Umbilical cord (tissue), 2 donors: ENCODE measurements around the gene PCDH15. TPM values are rescaled to one million over a fixed set of nuclear protein-coding genes. Genes with fewer than 3 reads are reported as not detected.

Experiments
- DNase-seq: peaks from one replicate; pipeline ENCODE4 v3.0.0-alpha.2; 2015; ENCODE audit warnings: low spot score
- total RNA-seq: library from RNA; depleted of rRNA; stranded (reverse); fragments of >200 nt; gene quantifications from one replicate; pipeline ENCODE4 v1.2.3, GENCODE V29; 2014; ENCODE audit warnings: low replicate concordance; ENCODE audit not compliant: insufficient read depth

PCDH15 gene
- total RNA-seq, 1 donor from 2014 or later = 15.9 TPM

DNA sequence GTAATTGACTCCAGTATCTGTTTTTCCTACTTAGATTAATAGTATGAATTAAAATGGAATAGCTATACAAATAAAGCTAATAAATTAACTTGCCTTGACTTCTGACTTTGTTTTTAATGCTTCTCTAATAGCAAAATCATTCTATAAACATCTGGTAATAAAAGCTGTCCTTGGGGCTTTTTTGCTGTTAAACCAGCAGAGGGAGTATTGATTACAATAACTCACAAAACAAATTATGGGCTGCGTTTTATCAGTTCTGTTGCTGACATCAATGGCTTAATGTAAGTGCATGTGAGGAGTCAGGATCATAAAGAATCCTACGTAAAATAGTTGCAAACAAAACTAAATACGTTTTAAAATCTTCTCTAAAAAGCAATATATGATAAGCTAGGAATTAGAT is 667.8 kb downstream of the PCDH15 start:
- DNase-seq = peak; percentile 5

- peak; percentile 48 for DNase-seq
Measured at GRCh38 chr10:54131833-54132232, 669.2 kb downstream of the PCDH15 start.

DNA sequence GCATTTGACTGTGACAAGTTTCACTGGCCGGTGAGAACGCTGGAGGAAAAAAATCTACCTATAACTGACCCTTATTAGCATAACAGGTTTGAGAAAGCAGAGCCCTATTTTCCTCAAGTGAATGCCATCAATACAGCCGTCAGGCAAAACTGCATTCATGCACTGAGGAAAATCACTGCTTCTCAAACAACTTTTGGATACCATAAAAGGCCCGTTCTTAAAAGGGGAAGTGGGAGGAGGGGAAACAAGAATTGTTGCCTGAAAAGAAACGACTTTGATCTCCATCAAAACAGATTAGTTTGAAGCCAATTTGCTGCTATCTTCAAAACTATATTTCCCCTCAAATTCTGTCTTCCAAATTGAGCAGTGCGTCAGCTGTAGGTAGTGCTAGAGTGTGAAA is 670.6 kb downstream of the PCDH15 start:
- no peak for DNase-seq

- DNase-seq = no peak
Measured at GRCh38 chr10:54125098-54125747, 675.8 kb downstream of the PCDH15 start.

- DNase-seq = no peak
Measured at GRCh38 chr10:54124209-54124885, 676.7 kb downstream of the PCDH15 start.

DNA sequence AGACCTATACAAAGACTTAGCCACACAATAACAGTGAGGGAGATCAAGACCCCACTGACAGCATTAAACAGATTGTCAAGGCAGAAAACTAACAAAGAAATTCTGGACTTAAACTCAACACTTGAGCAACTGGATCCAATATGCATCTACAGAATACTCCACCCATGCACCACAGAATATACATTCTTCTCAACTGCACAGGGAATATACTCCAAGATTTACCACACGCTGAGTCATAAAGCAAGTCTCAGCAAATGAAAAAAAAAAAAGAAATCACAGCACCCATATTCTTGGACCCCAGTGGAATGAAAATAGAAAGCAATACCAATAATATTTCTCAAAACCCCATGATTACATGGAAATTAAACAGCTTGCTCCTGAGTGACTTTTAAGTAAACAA is 680.2 kb downstream of the PCDH15 start:
- DNase-seq = no peak

DNA sequence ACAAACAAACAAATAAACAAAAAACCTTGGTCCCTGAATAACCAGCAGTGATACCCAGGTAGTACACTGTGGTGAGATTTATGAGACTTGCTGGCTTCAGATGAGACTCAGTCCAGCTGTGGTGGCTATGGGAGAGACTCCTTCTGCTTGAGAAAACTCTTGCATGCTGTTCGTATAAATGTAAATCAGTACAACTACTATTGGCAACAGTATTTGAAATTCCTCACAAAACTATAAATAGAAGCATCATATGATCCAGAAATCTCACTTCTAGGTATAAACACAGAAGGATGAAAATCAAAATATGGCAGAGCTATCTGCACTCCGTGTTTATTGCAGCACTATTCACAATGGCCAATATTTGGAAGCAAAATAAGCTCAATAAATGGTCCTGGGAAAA is 692.1 kb downstream of the PCDH15 start:
- no peak for DNase-seq

GRCh38 chr10:54096892-54097291 is 704.1 kb downstream of the PCDH15 start:
- no peak for DNase-seq

- peak; percentile 25 for DNase-seq
Measured at GRCh38 chr10:54094321-54094720, 706.7 kb downstream of the PCDH15 start.

DNA sequence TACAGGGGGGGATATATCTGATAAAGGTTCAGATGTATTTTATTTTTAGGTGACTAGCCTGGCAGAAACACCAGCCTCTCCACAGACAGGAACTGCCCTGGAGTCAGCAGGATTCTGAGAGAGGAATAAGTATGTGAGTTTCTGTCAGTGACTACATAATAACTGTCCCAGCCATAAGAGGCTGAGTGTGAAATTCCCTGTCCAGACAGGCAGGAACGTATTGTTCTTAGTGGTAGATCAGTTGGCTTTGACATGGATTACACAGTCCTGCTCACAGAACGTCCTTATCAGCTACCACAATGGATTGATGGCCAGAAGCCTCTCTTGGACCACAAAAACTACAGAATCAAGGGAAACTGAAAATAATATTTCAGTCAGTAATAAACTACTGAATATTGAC is 709.8 kb downstream of the PCDH15 start:
- peak; percentile 3 for DNase-seq

DNA sequence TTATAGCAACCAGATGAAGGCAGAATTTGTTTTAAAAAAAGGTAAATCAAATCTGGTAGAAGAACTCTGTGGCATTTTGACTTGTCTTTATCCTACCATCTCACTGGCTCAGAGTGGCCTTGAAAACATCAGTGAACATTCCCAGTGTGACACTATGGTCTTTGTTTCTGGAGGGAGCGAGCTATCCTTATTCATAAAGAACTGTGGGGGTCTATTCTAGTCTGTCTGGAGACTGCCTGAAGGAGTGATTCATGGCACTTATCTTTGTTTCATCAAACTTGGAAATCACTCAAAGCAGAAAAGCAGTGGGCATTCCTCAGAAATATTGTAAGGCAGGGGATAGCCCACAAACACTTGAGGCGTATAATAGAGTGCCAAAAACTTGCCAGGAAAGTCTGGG is 719.1 kb downstream of the PCDH15 start:
- DNase-seq = no peak

DNA sequence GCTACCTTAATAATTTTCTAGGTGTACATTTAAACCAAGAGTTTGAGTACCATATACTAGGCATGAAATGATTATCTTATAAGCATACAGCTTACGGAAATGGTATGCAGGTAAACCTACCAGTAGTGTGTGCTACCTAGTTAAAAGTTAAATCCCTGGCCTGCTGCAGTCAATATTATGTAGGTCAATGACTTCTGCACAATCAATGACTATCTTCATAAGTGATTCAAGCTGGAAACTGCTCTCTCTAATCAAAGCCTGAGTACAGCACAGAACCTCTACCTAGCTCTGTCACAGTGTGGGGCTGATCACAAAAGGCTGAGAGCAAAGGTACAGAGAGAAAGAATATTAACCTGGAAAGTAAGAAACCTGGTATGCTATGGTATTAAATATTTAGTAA is 733.7 kb downstream of the PCDH15 start:
- no peak for DNase-seq

GRCh38 chr10:54066646-54067045 is 734.4 kb downstream of the PCDH15 start:
- no peak for DNase-seq

DNA sequence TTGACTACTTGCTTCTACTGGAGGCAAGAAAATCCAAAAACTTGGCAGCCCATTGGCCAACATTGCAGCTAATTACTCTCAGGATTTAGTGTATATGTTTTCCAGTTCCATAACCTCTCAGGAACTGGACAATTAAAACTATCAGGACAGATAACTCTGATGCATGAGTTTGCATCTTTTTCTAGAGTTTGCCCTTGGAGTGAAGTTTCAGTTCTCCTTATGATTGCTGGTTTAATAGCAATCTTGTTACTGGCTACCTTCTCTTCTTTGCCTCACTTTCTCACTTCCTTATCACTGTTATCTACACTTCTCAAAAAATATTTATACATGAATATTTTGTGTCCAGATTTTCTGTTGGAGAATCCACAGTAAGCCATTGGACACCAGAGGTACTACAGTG is 735.9 kb downstream of the PCDH15 start:
- no peak for DNase-seq

DNA sequence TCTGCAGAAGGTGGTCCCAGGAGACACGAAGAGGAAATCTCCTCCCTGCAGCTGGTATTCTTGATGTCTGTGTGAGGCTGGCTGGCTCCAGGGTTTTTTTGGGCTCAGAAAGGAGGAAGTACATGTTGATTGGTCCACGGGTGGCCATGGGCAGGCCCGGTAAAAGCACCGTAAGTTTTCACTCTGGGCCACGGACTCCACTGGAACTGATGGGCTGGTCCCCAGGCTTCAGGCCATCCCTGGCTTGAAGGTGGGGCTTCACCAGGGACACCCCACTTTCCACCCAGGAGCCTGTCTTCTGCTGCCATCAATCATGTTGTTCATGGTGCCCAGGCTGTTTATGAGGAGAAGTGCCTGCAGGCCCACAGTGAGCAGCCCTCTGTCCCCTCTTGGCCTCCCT is 736.8 kb downstream of the PCDH15 start:
- no peak for DNase-seq

- no peak for DNase-seq
Measured at GRCh38 chr10:54063514-54063913, 737.5 kb downstream of the PCDH15 start.

DNA sequence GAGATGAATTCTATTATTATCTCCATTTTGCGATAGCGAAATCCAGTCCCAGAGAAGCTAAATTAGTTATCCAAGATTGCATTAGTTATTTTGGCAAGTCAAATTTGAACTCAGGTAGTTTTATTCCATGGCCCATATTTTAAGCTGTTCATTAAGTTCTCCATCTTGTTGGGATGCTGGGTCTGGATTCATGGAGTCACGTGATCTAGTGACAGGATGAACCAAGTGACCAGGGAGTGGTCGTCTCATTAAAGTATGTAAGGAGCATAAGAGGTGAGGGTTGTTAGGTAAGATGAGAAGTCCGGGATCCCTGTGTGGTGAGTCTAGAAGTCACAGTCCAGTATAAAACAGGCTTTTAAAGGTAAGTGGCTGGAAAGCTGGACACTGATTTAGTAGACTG is 740.5 kb downstream of the PCDH15 start:
- DNase-seq = no peak

GRCh38 chr10:54057357-54057756 is 743.7 kb downstream of the PCDH15 start:
- no peak for DNase-seq

GRCh38 chr10:54026340-54026739 is 774.7 kb downstream of the PCDH15 start:
- no peak for DNase-seq

GRCh38 chr10:54011117-54011516 is 789.9 kb downstream of the PCDH15 start:
- DNase-seq = no peak

GRCh38 chr10:54010337-54010933 is 790.6 kb downstream of the PCDH15 start:
- DNase-seq = no peak

- no peak for DNase-seq
Measured at GRCh38 chr10:54009672-54010071, 791.4 kb downstream of the PCDH15 start.

DNA sequence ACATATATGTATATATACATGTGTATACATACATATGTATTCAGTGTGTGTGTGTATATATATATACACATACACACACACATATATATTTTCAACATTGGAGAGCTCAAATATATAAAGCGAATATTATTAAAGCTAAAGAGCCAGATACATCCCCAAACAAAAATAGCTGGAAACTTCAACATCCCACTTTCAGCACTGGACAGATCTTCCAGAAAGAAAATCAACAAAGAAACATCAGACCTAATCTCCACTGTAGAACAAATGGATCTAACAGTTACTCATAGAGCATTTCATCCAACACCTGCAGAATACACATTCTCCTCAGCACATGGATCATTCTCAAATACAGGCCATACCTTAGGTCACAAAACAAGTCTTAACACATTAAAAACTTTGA is 799.0 kb downstream of the PCDH15 start:
- DNase-seq = no peak
